Esophagus (tissue), 2 donors: ENCODE measurements around the gene RAMAC. TPM values are rescaled to one million over a fixed set of nuclear protein-coding genes. Genes with fewer than 3 reads are reported as not detected.
"Not testable (repeated sequence)": the region's sequence is repeated elsewhere in the genome, so short reads cannot be mapped to it uniquely, and the experiment has no call there.

Source experiments
- H3K27ac ChIP-seq, 2 donors: one replicate each; pipeline ENCODE4 v1.5.1; 2013; ENCODE audit warnings: low read depth in 2 of 2, mild to moderate bottlenecking in 2 of 2, inconsistent platforms in 1 of 2, low read length in 1 of 2, moderate library complexity in 1 of 2
- H3K27me3 ChIP-seq, 2 donors: one replicate each; pipeline ENCODE4 v1.6.1; 2013; ENCODE audit warnings: low read length in 2 of 2, control low read depth in 1 of 2, mild to moderate bottlenecking in 1 of 2; ENCODE audit not compliant: insufficient read depth in 2 of 2, control insufficient read depth in 1 of 2
- H3K36me3 ChIP-seq, 2 donors: one replicate each; pipeline ENCODE4 v1.6.1; 2013; ENCODE audit warnings: low read length in 1 of 2; ENCODE audit not compliant: control insufficient read depth in 2 of 2, insufficient read depth in 2 of 2
- H3K4me1 ChIP-seq, 2 donors: one replicate each; pipeline ENCODE4 v1.6.1; 2013; ENCODE audit warnings: low read length in 1 of 2; ENCODE audit not compliant: control insufficient read depth in 2 of 2, insufficient read depth in 2 of 2
- H3K4me3 ChIP-seq, 2 donors: one replicate each; pipeline ENCODE4 v1.5.1; 2013; ENCODE audit warnings: low read length in 2 of 2, mild to moderate bottlenecking in 2 of 2, low read depth in 1 of 2, moderate library complexity in 1 of 2
- H3K9me3 ChIP-seq, 2 donors: one replicate each; pipeline ENCODE4 v1.6.1; 2013; ENCODE audit warnings: mild to moderate bottlenecking in 2 of 2, low read depth in 1 of 2, low read length in 1 of 2, moderate library complexity in 1 of 2; ENCODE audit not compliant: control insufficient read depth in 2 of 2, insufficient read depth in 1 of 2
- WGBS, 2 donors: extraction: QIAGEN DNeasy Blood & Tissue Kit; methylation state at CpG; one replicate each; pipeline ENCODE4 v1.1.7; 2013; 5-methylcytosine and 5-hydroxymethylcytosine counted together
- polyA plus RNA-seq, 2 donors: library from polyadenylated mRNA; stranded (reverse); fragments of 200-250 nt; gene quantifications; one replicate each; pipeline ENCODE4 v1.2.3, GENCODE V29; 2013
- donor health status: healthy with polysubstance abuse.
- donor health status: Bipolar disorder and iron deficiency.

Gene RAMAC
- polyA plus RNA-seq, result 10 to 100 TPM; 26.3 to 28.2 TPM

- peak within 1 kb of the TSS; percentile 47 to 90 for H3K27ac ChIP-seq
- no peaks in the 10 kb centered on the region for H3K27me3 ChIP-seq
- peak within 1 kb of the TSS; percentile 82 to 99 for H3K4me3 ChIP-seq
- WGBS, 2 donors, result 2% methylated on average over 41 to 45 of the region's 45 CpGs
- no peaks in the 10 kb centered on the region for H3K36me3 ChIP-seq
- no peaks in the 10 kb centered on the region for H3K9me3 ChIP-seq
- H3K4me1 ChIP-seq, result peaks cover 0 to 5% of the 10 kb centered on the region in 2 donors
Measured at GRCh38 chr15:82985688-82986441, at the start of gene RAMAC. TSS of gene RAMAC (plus strand) at chr15:82986210. CDS start at chr15:82989019, 2,809 bp downstream.

GRCh38 chr15:82936966-82937711 lies 48.9 kb upstream of the RAMAC start:
- Histone ChIP-seq H3K4me1 (peaks cover 0 to 22% of the 10 kb centered on the region in 2 donors), H3K4me3 (no peak overlapping the region), H3K36me3 (no peaks in the 10 kb centered on the region), H3K27me3 (no peaks in the 10 kb centered on the region), H3K27ac (peak overlapping the region in 1 of 2 donors; percentile 45), H3K9me3 (no peaks in the 10 kb centered on the region)
- 63 to 64% methylated on average over 4 of the region's 4 CpGs for WGBS, 2 donors

- no peak overlapping the region for H3K27ac ChIP-seq
- no peaks in the 10 kb centered on the region for H3K9me3 ChIP-seq
- no peaks in the 10 kb centered on the region for H3K27me3 ChIP-seq
- H3K36me3 ChIP-seq, result no peaks in the 10 kb centered on the region
- H3K4me3 ChIP-seq, result no peak overlapping the region
- peaks cover 0 to 25% of the 10 kb centered on the region in 2 donors for H3K4me1 ChIP-seq
- WGBS, 2 donors, result 75 to 92% methylated on average over 5 of the region's 5 CpGs
Measured at GRCh38 chr15:82937712-82938058, 48.3 kb upstream of the RAMAC start.

GRCh38 chr15:82939678-82940077 lies 46.3 kb upstream of the RAMAC start:
- H3K36me3 ChIP-seq, H3K27ac ChIP-seq, H3K4me3 ChIP-seq, H3K9me3 ChIP-seq, H3K27me3 ChIP-seq: not testable (repeated sequence)
- H3K4me1 ChIP-seq, result peaks cover 0 to 17% of the 10 kb centered on the region in 2 donors
- WGBS, 2 donors, result 94% methylated on average over 6 of the region's 6 CpGs

- no peaks in the 10 kb centered on the region for H3K9me3 ChIP-seq
- H3K4me3 ChIP-seq, result no peak overlapping the region
- H3K27me3 ChIP-seq, result no peaks in the 10 kb centered on the region
- 47 to 50% methylated on average over 8 of the region's 8 CpGs for WGBS, 2 donors
- H3K27ac ChIP-seq, result no peak overlapping the region
- H3K36me3 ChIP-seq, result no peaks in the 10 kb centered on the region
- H3K4me1 ChIP-seq, result peaks cover 0 to 8% of the 10 kb centered on the region in 2 donors
Measured at GRCh38 chr15:82942691-82943090, 43.3 kb upstream of the RAMAC start.

GRCh38 chr15:82943176-82943575 lies 42.8 kb upstream of the RAMAC start:
- Histone ChIP-seq H3K27me3 (no peaks in the 10 kb centered on the region), H3K4me1 (peaks cover 0 to 8% of the 10 kb centered on the region in 2 donors), H3K9me3 (no peaks in the 10 kb centered on the region), H3K27ac (no peak overlapping the region), H3K4me3 (no peak overlapping the region), H3K36me3 (no peaks in the 10 kb centered on the region)
- 64 to 68% methylated on average over 3 of the region's 3 CpGs for WGBS, 2 donors

- Histone ChIP-seq H3K4me3 (no peak overlapping the region), H3K27me3 (no peaks in the 10 kb centered on the region), H3K9me3 (no peaks in the 10 kb centered on the region), H3K27ac (no peak overlapping the region), H3K4me1 (peaks cover 0 to 8% of the 10 kb centered on the region in 2 donors), H3K36me3 (no peaks in the 10 kb centered on the region)
- 63 to 64% methylated on average over 5 of the region's 5 CpGs for WGBS, 2 donors
Measured at GRCh38 chr15:82944056-82944455, 42.0 kb upstream of the RAMAC start.

GRCh38 chr15:82944821-82945220 lies 41.2 kb upstream of the RAMAC start:
- Histone ChIP-seq H3K36me3 (no peaks in the 10 kb centered on the region), H3K4me3 (no peak overlapping the region), H3K9me3 (no peaks in the 10 kb centered on the region), H3K27ac (no peak overlapping the region), H3K27me3 (no peaks in the 10 kb centered on the region), H3K4me1 (peaks cover 0 to 8% of the 10 kb centered on the region in 2 donors)
- WGBS, 2 donors, result 65 to 70% methylated on average over 5 of the region's 5 CpGs

GRCh38 chr15:82945326-82945725 lies 40.7 kb upstream of the RAMAC start:
- WGBS, 2 donors, result 83 to 86% methylated on average over 5 of the region's 5 CpGs
- Histone ChIP-seq H3K9me3 (no peaks in the 10 kb centered on the region), H3K4me3 (no peak overlapping the region), H3K27ac (no peak overlapping the region), H3K4me1 (peaks cover 0 to 8% of the 10 kb centered on the region in 2 donors), H3K36me3 (no peaks in the 10 kb centered on the region), H3K27me3 (no peaks in the 10 kb centered on the region)
